Cardiac fibroblast (primary cell): Measurements from ENCODE around the gene ANKRD16.
"Not testable (repeated sequence)": the region's sequence is repeated elsewhere in the genome, so short reads cannot be mapped to it uniquely, and the experiment has no call there.

Experiments
- DNase-seq, 2 donors: peaks; one replicate each; pipeline versions ENCODE4 v3.0.0 to v3.0.0-alpha.2; 2010; ENCODE audit warnings: low read depth in 2 of 2
- H3K4me3 ChIP-seq, 2 donors: replicated peaks in 1 of 2; 1 replicate in 1 of 2; 2 replicates in 1 of 2; pipeline ENCODE4 v1.5.1; 2011; ENCODE audit warnings: low read depth in 2 of 2, low read length in 2 of 2, mild to moderate bottlenecking in 2 of 2, moderate library complexity in 1 of 2
- CTCF ChIP-seq: IDR thresholded peaks from one replicate; pipeline ENCODE4 v1.5.1; 2011; ENCODE audit warnings: low read depth, mild to moderate bottlenecking, low read length, inconsistent platforms

The ANKRD16 gene

GRCh38 chr10:5887641-5888040, 2.1 kb downstream of the ANKRD16 start:
- DNase-seq, result no peak
- no peak for TF ChIP-seq CTCF
- H3K4me3 ChIP-seq, result no peak overlapping the region

- no peak for TF ChIP-seq CTCF
Measured at GRCh38 chr10:5887029-5887428, 2.7 kb downstream of the ANKRD16 start.

GRCh38 chr10:5885619-5886018, 4.1 kb downstream of the ANKRD16 start:
- no peak overlapping the region for H3K4me3 ChIP-seq
- DNase-seq, result no peak
- TF ChIP-seq CTCF, result no peak

More at GRCh38 chr10:5887029-5887428, 2.7 kb downstream of the ANKRD16 start:
- H3K4me3 ChIP-seq, result no peak overlapping the region
- no peak for DNase-seq

GRCh38 chr10:5882961-5883360, 6.7 kb downstream of the ANKRD16 start:
- no peak for TF ChIP-seq CTCF
- no peak overlapping the region for H3K4me3 ChIP-seq
- no peak for DNase-seq

GRCh38 chr10:5877041-5877440, 12.7 kb downstream of the ANKRD16 start:
- not testable (repeated sequence) for DNase-seq, H3K4me3 ChIP-seq

GRCh38 chr10:5876181-5876768, 13.4 kb downstream of the ANKRD16 start:
- peak; percentile 32 to 77 for DNase-seq
- H3K4me3 ChIP-seq, result no peak overlapping the region
- no peak for TF ChIP-seq CTCF

GRCh38 chr10:5873515-5873995, 16.1 kb downstream of the ANKRD16 start:
- peak; percentile 83 to 86 for DNase-seq
- peak; percentile 56 for TF ChIP-seq CTCF
- no peak overlapping the region for H3K4me3 ChIP-seq
